ENCODE results near the gene BATF.

BATF gene

DNA sequence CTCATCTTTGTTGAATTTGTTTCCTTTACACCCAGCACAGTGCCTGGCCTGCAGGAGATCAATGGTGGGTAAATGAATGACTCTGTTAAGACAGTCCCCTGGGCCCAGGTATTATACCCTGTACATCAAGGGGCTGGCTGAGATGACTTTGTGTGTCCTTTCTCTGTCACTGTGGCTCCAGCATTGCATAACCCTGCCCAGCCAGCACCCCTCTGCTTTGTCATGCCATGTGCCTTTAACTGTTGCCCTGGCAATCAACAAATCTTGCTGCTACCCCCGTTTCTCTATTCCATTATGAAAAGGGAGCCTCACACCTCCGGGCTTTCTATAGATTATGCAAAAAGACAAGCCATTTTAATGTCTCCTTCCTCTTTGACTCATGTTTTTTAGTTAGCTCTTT lies 48.5 kb downstream of the BATF start:
- no peaks in the 10 kb centered on the region for H3K27me3 ChIP-seq (ENCODE audit: control insufficient read depth, insufficient read depth, low read length)
- peak overlapping the region; percentile 6 for H3K4me2 ChIP-seq (ENCODE audit: low read length)
- H3K79me2 ChIP-seq, result no peaks in the 10 kb centered on the region
- peaks cover 36% of the 10 kb centered on the region for H3K4me1 ChIP-seq
- no peaks in the 10 kb centered on the region for H3K36me3 ChIP-seq (ENCODE audit: control insufficient read depth, insufficient read depth, low read length)
- no peak overlapping the region for H3K9ac ChIP-seq
- H2AFZ ChIP-seq, result no peak overlapping the region
- H3K4me3 ChIP-seq (ENCODE audit: low read depth, low read length), result no peak overlapping the region
- no peak for TF ChIP-seq CTCF (IDR thresholded peaks at IDR 0.05)
- H3K27ac ChIP-seq, result peak overlapping the region; percentile 33
- no peaks in the 10 kb centered on the region for H3K9me3 ChIP-seq (ENCODE audit: control insufficient read depth, low read length)

DNA sequence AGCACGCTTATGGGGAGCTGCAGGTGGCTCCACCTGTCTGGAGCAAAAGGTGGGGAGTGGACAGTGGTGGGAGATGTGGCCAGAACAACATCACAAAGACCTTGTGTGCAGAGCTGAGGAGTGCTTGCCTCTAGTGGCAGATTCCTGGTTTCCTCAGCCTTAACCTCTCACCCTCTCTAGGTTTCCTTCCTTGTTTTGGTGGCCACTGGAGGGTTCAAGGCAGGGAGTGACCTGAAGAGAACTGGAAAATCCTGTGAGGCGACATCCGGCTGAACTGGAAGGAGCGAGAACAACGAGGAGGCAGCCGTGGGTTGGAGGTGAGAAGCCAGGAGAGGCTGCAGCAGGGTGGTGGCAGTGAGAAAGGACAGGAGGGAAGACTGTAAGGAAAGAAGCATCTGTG lies 49.8 kb downstream of the BATF start:
- Histone ChIP-seq H2AFZ (no peak overlapping the region), H3K79me2 (no peaks in the 10 kb centered on the region), H3K4me1 (peaks cover 26% of the 10 kb centered on the region), H3K36me3 (ENCODE audit: control insufficient read depth, insufficient read depth, low read length) (no peaks in the 10 kb centered on the region), H3K4me3 (ENCODE audit: low read depth, low read length) (no peak overlapping the region), H3K27ac (no peak overlapping the region), H3K9ac (no peak overlapping the region), H3K27me3 (ENCODE audit: control insufficient read depth, insufficient read depth, low read length) (no peaks in the 10 kb centered on the region), H3K9me3 (ENCODE audit: control insufficient read depth, low read length) (no peaks in the 10 kb centered on the region), H3K4me2 (ENCODE audit: low read length) (no peak overlapping the region)
- no peak for TF ChIP-seq CTCF (IDR thresholded peaks at IDR 0.05)

GRCh38 chr14:75577090-75577489 lies 54.8 kb downstream of the BATF start:
- no peak overlapping the region for H3K4me3 ChIP-seq (ENCODE audit: low read depth, low read length)
- H3K79me2 ChIP-seq, result peaks cover 8% of the 10 kb centered on the region
- H3K4me2 ChIP-seq (ENCODE audit: low read length), result no peak overlapping the region
- no peaks in the 10 kb centered on the region for H3K36me3 ChIP-seq (ENCODE audit: control insufficient read depth, insufficient read depth, low read length)
- H3K27ac ChIP-seq, result peak overlapping the region; percentile 93
- no peaks in the 10 kb centered on the region for H3K9me3 ChIP-seq (ENCODE audit: control insufficient read depth, low read length)
- H3K9ac ChIP-seq, result no peak overlapping the region
- TF ChIP-seq CTCF (IDR thresholded peaks at IDR 0.05), result no peak
- no peaks in the 10 kb centered on the region for H3K27me3 ChIP-seq (ENCODE audit: control insufficient read depth, insufficient read depth, low read length)
- peaks cover 8% of the 10 kb centered on the region for H3K4me1 ChIP-seq
- no peak overlapping the region for H2AFZ ChIP-seq

DNA sequence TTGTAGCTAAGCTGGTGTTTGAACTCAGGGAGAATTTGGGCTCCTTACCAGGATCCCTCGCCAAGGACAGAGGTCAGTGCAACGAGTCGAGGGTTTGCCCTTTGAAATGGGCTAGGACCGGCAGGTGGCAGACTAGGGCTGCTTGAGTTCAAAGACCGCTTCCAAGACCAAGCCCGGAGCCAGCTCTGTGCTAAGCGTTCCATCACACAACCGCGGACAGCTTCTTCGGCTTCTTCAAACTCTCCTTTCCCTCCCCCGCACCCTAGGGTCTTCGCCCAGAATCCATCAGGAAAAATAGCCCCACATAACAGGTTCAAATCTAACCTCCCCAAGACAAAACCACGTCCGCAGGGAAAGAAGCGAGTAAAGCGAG lies 55.4 kb downstream of the BATF start:
- Histone ChIP-seq H3K27ac (peak overlapping the region; percentile 93), H3K79me2 (peaks cover 8% of the 10 kb centered on the region), H3K36me3 (ENCODE audit: control insufficient read depth, insufficient read depth, low read length) (no peaks in the 10 kb centered on the region), H3K4me3 (ENCODE audit: low read depth, low read length) (peak overlapping the region; percentile 60), H3K4me1 (peaks cover 8% of the 10 kb centered on the region), H2AFZ (peak overlapping the region; percentile 97), H3K4me2 (ENCODE audit: low read length) (peak overlapping the region; percentile 87), H3K27me3 (ENCODE audit: control insufficient read depth, insufficient read depth, low read length) (no peaks in the 10 kb centered on the region), H3K9me3 (ENCODE audit: control insufficient read depth, low read length) (no peaks in the 10 kb centered on the region), H3K9ac (no peak overlapping the region)
- peak; percentile 82 for TF ChIP-seq CTCF (IDR thresholded peaks at IDR 0.05)

- peak within 1 kb of the TSS; percentile 97 for H2AFZ ChIP-seq
- H3K4me1 ChIP-seq, result peaks cover 8% of the 10 kb centered on the region
- H3K9ac ChIP-seq, result peak within 1 kb of the TSS; percentile 16
- H3K79me2 ChIP-seq, result peaks cover 8% of the 10 kb centered on the region
- peak within 1 kb of the TSS; percentile 60 for H3K4me3 ChIP-seq (ENCODE audit: low read depth, low read length)
- peak within 1 kb of the TSS; percentile 87 for H3K4me2 ChIP-seq (ENCODE audit: low read length)
- H3K36me3 ChIP-seq (ENCODE audit: control insufficient read depth, insufficient read depth, low read length), result no peaks in the 10 kb centered on the region
- H3K9me3 ChIP-seq (ENCODE audit: control insufficient read depth, low read length), result no peaks in the 10 kb centered on the region
- TF ChIP-seq CTCF (IDR thresholded peaks at IDR 0.05), result no peak
- no peaks in the 10 kb centered on the region for H3K27me3 ChIP-seq (ENCODE audit: control insufficient read depth, insufficient read depth, low read length)
- peak within 1 kb of the TSS; percentile 93 for H3K27ac ChIP-seq
These were observed 56.0 kb downstream of the BATF start, which contains the start of gene FLVCR2 for GRCh38 chr14:75578102-75578785. Gene FLVCR2, plus strand, starts transcription at chr14:75578620. Its CDS starts 353 bp downstream, at chr14:75578973.

Measured in parathyroid adenoma (tissue), 2 donors.